ENCODE data around the gene ULK4. TPM values are rescaled to one million over a fixed set of nuclear protein-coding genes. Genes with fewer than 3 reads are reported as not detected.

Gene ULK4
- total and polyA plus RNA-seq, 12 donors, result 1.6 to 24.5 (median 6.9) TPM

GRCh38 chr3:41419809-41420208 is 542.1 kb downstream of the ULK4 start:
- Histone ChIP-seq H3K4me1 (replicated peaks in 1 of 2) (no peaks in the 10 kb centered on the region), H3K27me3 (no peaks in the 10 kb centered on the region), H3K36me3 (replicated peaks in 1 of 2) (no peaks in the 10 kb centered on the region), H3K4me3 (no peak overlapping the region), H3K27ac (no peak overlapping the region), H3K9me3 (replicated peaks in 1 of 3) (no peaks in the 10 kb centered on the region)
- TF ChIP-seq POLR2A (IDR thresholded peaks at IDR 0.05) (no peak), CTCF (IDR thresholded peaks at IDR 0.05) (no peak)
- intact Hi-C loops (cut with DNase I), result no loop called here
- no peak for DNase-seq
- WGBS, 4 donors, result 74 to 87% (median 82%) methylated on average over 5 of the region's 5 CpGs

GRCh38 chr3:41418961-41419691 is 542.8 kb downstream of the ULK4 start:
- Histone ChIP-seq H3K27me3 (no peaks in the 10 kb centered on the region), H3K4me3 (no peak overlapping the region), H3K27ac (no peak overlapping the region), H3K9me3 (replicated peaks in 1 of 3) (no peaks in the 10 kb centered on the region), H3K36me3 (replicated peaks in 1 of 2) (no peaks in the 10 kb centered on the region), H3K4me1 (replicated peaks in 1 of 2) (no peaks in the 10 kb centered on the region)
- intact Hi-C loops (cut with DNase I), result no loop called here
- WGBS, 4 donors, result 61 to 78% (median 67%) methylated on average over 7 of the region's 7 CpGs
- TF ChIP-seq POLR2A (IDR thresholded peaks at IDR 0.05) (no peak), CTCF (IDR thresholded peaks at IDR 0.05) (no peak)
- peak in 2 of 7 donors; percentile 8 to 18 for DNase-seq

GRCh38 chr3:41417574-41417973 is 544.3 kb downstream of the ULK4 start:
- no peak for TF ChIP-seq POLR2A (IDR thresholded peaks at IDR 0.05)
- TF ChIP-seq CTCF (IDR thresholded peaks at IDR 0.05), result no peak
- no peaks in the 10 kb centered on the region for H3K36me3 ChIP-seq (replicated peaks in 1 of 2)
- H3K4me1 ChIP-seq (replicated peaks in 1 of 2), result no peaks in the 10 kb centered on the region
- WGBS, 4 donors, result 87 to 89% (median 88%) methylated on average over 3 of the region's 3 CpGs
- no peak for DNase-seq
- no peaks in the 10 kb centered on the region for H3K9me3 ChIP-seq (replicated peaks in 1 of 3)
- intact Hi-C loops (cut with DNase I), result no loop called here
- H3K27me3 ChIP-seq, result no peaks in the 10 kb centered on the region
- no peak overlapping the region for H3K4me3 ChIP-seq
- no peak overlapping the region for H3K27ac ChIP-seq

GRCh38 chr3:41411065-41411464 is 550.8 kb downstream of the ULK4 start:
- intact Hi-C loops (cut with DNase I), result no loop called here
- DNase-seq, result no peak

More at GRCh38 chr3:41411065-41411464, 550.8 kb downstream of the ULK4 start:
- no peak for TF ChIP-seq CTCF (IDR thresholded peaks at IDR 0.05)
- TF ChIP-seq POLR2A (IDR thresholded peaks at IDR 0.05), result no peak
- Histone ChIP-seq H3K27me3 (no peaks in the 10 kb centered on the region), H3K4me3 (no peak overlapping the region), H3K27ac (no peak overlapping the region), H3K9me3 (replicated peaks in 1 of 3) (no peaks in the 10 kb centered on the region), H3K4me1 (replicated peaks in 1 of 2) (no peaks in the 10 kb centered on the region), H3K36me3 (replicated peaks in 1 of 2) (no peaks in the 10 kb centered on the region)
- 77 to 100% (median 85%) methylated on average over 1 of the region's 1 CpG for WGBS, 4 donors
